NK-92 (cell line): ENCODE data around the gene TCHH.
"Not testable (repeated sequence)": the region's sequence is repeated elsewhere in the genome, so short reads cannot be mapped to it uniquely, and the experiment has no call there.

Experiments used
- DNase-seq: peaks from one replicate; lab custom pipeline; 2025; ENCODE audit not compliant: unreplicated experiment; lab: John Stamatoyannopoulos, UW

The TCHH gene

GRCh38 chr1:152111515-152111968 lies 3.7 kb downstream of the TCHH start:
- DNase-seq, result no peak

GRCh38 chr1:152110860-152111514 lies 4.3 kb downstream of the TCHH start:
- DNase-seq, result no peak

- no peak for DNase-seq
Observed at GRCh38 chr1:152110365-152110859, 4.8 kb downstream of the TCHH start.

GRCh38 chr1:152109998-152110294 lies 5.3 kb downstream of the TCHH start:
- DNase-seq, result no peak

GRCh38 chr1:152109231-152109997 lies 5.8 kb downstream of the TCHH start:
- DNase-seq, result no peak

- no peak for DNase-seq
Observed at GRCh38 chr1:152108882-152109222, 6.4 kb downstream of the TCHH start.

- DNase-seq, result no peak
Observed at GRCh38 chr1:152107984-152108881, 7.0 kb downstream of the TCHH start.

GRCh38 chr1:152107031-152107983 lies 7.9 kb downstream of the TCHH start:
- DNase-seq, result no peak

- DNase-seq, result no peak
Observed at GRCh38 chr1:152104854-152105253, 10.4 kb downstream of the TCHH start.

- DNase-seq, result no peak
Observed at GRCh38 chr1:152096931-152097330, 18.3 kb downstream of the TCHH start.

- no peak for DNase-seq
Observed at GRCh38 chr1:152089014-152089674, 26.1 kb downstream of the TCHH start, which contains the start of gene TCHHL1. Gene TCHHL1 (minus strand): TSS chr1:152089064. CDS start chr1:152088143, 921 bp downstream.

GRCh38 chr1:152086760-152087159 lies 28.5 kb downstream of the TCHH start:
- no peak for DNase-seq

GRCh38 chr1:152084853-152085252 lies 30.4 kb downstream of the TCHH start:
- DNase-seq, result no peak

GRCh38 chr1:152081026-152081425 lies 34.2 kb downstream of the TCHH start:
- not testable (repeated sequence) for DNase-seq

GRCh38 chr1:152080494-152080893 lies 34.8 kb downstream of the TCHH start:
- not testable (repeated sequence) for DNase-seq

GRCh38 chr1:152078831-152079441 lies 36.3 kb downstream of the TCHH start:
- DNase-seq, result no peak

- DNase-seq, result no peak
Observed at GRCh38 chr1:152072311-152072710, 42.9 kb downstream of the TCHH start.

- no peak for DNase-seq
Observed at GRCh38 chr1:152071123-152071522, 44.1 kb downstream of the TCHH start.

- no peak for DNase-seq
Observed at GRCh38 chr1:152067929-152068328, 47.3 kb downstream of the TCHH start.
